Neural cell (in vitro differentiated cells): ENCODE data around the gene ASB10. TPM values are rescaled to one million over a fixed set of nuclear protein-coding genes. Genes with fewer than 3 reads are reported as not detected.

Source experiments
- H2AFZ ChIP-seq: fragments of 200-600, 300-800 bp; sonication (generic), shearing (Covaris generic); 2 replicates; pipeline ENCODE4 v1.6.0; 2014; ENCODE audit warnings: low read depth, mild to moderate bottlenecking, antibody characterized with exemption, low read length, moderate library complexity
- H3F3A ChIP-seq: fragments of 200-600 bp; shearing (Covaris generic); 2 replicates; pipeline ENCODE4 v1.6.1; 2016; ENCODE audit warnings: mild to moderate bottlenecking, moderate library complexity, mixed read lengths, antibody characterized with exemption, low read length; ENCODE audit not compliant: insufficient read depth, poor library complexity, severe bottlenecking
- H3K27ac ChIP-seq: fragments of 200-600, 300-800 bp; sonication (generic), shearing (Covaris generic); 2 replicates; pipeline ENCODE4 v1.5.1; 2014; ENCODE audit warnings: mild to moderate bottlenecking, low read length, moderate library complexity
- H3K27me3 ChIP-seq: fragments of 300-800, 200-600 bp; sonication (generic), shearing (Covaris generic); 2 replicates; pipeline ENCODE4 v1.6.0; 2014; ENCODE audit warnings: mild to moderate bottlenecking, low read depth, low read length, moderate library complexity; ENCODE audit not compliant: insufficient read depth
- H3K36me3 ChIP-seq: fragments of 300-800, 200-600 bp; sonication (generic), shearing (Covaris generic); 2 replicates; pipeline ENCODE4 v1.5.1; 2014; ENCODE audit warnings: mild to moderate bottlenecking, antibody characterized with exemption, low read length, moderate library complexity; ENCODE audit not compliant: insufficient read depth
- H3K4me2 ChIP-seq: fragments of 300-800, 200-600 bp; sonication (generic), shearing (Covaris generic); 2 replicates; pipeline ENCODE4 v1.6.0; 2014; ENCODE audit warnings: mild to moderate bottlenecking, low read length
- H3K4me3 ChIP-seq: fragments of 300-800, 200-600 bp; sonication (generic), shearing (Covaris generic); 2 replicates; pipeline ENCODE4 v1.5.1; 2014; ENCODE audit warnings: mild to moderate bottlenecking, low read length, moderate library complexity
- H3K79me2 ChIP-seq: fragments of 200-600 bp; shearing (Covaris generic); replicated peaks from 2 replicates; pipeline ENCODE4 v1.6.0; 2014; ENCODE audit warnings: mild to moderate bottlenecking, low read length, moderate library complexity; ENCODE audit not compliant: insufficient read depth
- H3K9ac ChIP-seq: fragments of 300-800, 200-600 bp; sonication (generic), shearing (Covaris generic); 2 replicates; pipeline ENCODE4 v1.6.1; 2016; ENCODE audit warnings: mild to moderate bottlenecking, low read length, mixed read lengths
- H3K9me2 ChIP-seq: fragments of 200-600 bp; shearing (Covaris generic); 2 replicates; pipeline ENCODE4 v1.6.1; 2016; ENCODE audit warnings: mild to moderate bottlenecking, low read length, mixed read lengths; ENCODE audit not compliant: insufficient read depth
- H3K9me3 ChIP-seq: fragments of 200-600, 300-800 bp; sonication (generic), shearing (Covaris generic); 2 replicates; pipeline ENCODE4 v1.6.1; 2016; ENCODE audit warnings: mild to moderate bottlenecking, mixed run types, low read length, moderate library complexity, mixed read lengths
- H4K20me1 ChIP-seq: fragments of 200-600 bp; shearing (Covaris generic); 2 replicates; pipeline ENCODE4 v1.6.1; 2016; ENCODE audit warnings: mild to moderate bottlenecking, mixed run types; ENCODE audit not compliant: insufficient read depth
- CTCF ChIP-seq: fragments of 450-650 bp; IDR thresholded peaks from 2 replicates; pipeline ENCODE4 v1.5.1; 2014; ENCODE audit warnings: antibody characterized with exemption, mild to moderate bottlenecking, moderate library complexity; ENCODE audit not compliant: poor library complexity, severe bottlenecking
- EP300 ChIP-seq: fragments of 450-650 bp; conservative IDR thresholded peaks from 2 replicates; pipeline ENCODE4 v1.6.1; 2014; ENCODE audit warnings: antibody characterized with exemption, mild to moderate bottlenecking, moderate library complexity; ENCODE audit not compliant: poor library complexity, severe bottlenecking
- EZH2 ChIP-seq: fragments of 200-600, 300-800 bp; shearing (Covaris generic), sonication (generic); IDR thresholded peaks from 2 replicates; pipeline ENCODE4 v1.6.1; 2014; ENCODE audit warnings: antibody characterized with exemption, low read length, borderline replicate concordance, mild to moderate bottlenecking; ENCODE audit not compliant: insufficient read depth, poor library complexity, severe bottlenecking
- MXI1 ChIP-seq: fragments of 450-650 bp; conservative IDR thresholded peaks from 2 replicates; pipeline ENCODE4 v1.6.1; 2014; ENCODE audit warnings: antibody characterized with exemption, mild to moderate bottlenecking; ENCODE audit not compliant: poor library complexity, severe bottlenecking
- POLR2AphosphoS5 ChIP-seq: IDR thresholded peaks from 2 replicates; pipeline ENCODE4 v1.6.1; 2012
- RAD21 ChIP-seq: fragments of 450-650 bp; conservative IDR thresholded peaks from 2 replicates; pipeline ENCODE4 v1.6.1; 2014; ENCODE audit warnings: antibody characterized with exemption, mild to moderate bottlenecking, moderate library complexity
- REST ChIP-seq: IDR thresholded peaks from 2 replicates; pipeline ENCODE4 v1.6.1; 2012; ENCODE audit warnings: borderline replicate concordance
- SMC3 ChIP-seq: fragments of 450-650 bp; conservative IDR thresholded peaks from 2 replicates; pipeline ENCODE4 v1.6.1; 2014; ENCODE audit warnings: antibody characterized with exemption, mild to moderate bottlenecking, moderate library complexity; ENCODE audit not compliant: poor library complexity
- TAF1 ChIP-seq: IDR thresholded peaks from 2 replicates; pipeline ENCODE4 v1.6.1; 2012; ENCODE audit warnings: low read depth
- polyA plus RNA-seq: library from polyadenylated mRNA; depleted of rRNA; stranded (reverse); fragments of >200 nt; gene quantifications from 2 replicates; pipeline ENCODE4 v1.2.3, GENCODE V29; 2014

Gene ASB10
- polyA plus RNA-seq, 1 donor from 2014 or later, result not detected

DNA sequence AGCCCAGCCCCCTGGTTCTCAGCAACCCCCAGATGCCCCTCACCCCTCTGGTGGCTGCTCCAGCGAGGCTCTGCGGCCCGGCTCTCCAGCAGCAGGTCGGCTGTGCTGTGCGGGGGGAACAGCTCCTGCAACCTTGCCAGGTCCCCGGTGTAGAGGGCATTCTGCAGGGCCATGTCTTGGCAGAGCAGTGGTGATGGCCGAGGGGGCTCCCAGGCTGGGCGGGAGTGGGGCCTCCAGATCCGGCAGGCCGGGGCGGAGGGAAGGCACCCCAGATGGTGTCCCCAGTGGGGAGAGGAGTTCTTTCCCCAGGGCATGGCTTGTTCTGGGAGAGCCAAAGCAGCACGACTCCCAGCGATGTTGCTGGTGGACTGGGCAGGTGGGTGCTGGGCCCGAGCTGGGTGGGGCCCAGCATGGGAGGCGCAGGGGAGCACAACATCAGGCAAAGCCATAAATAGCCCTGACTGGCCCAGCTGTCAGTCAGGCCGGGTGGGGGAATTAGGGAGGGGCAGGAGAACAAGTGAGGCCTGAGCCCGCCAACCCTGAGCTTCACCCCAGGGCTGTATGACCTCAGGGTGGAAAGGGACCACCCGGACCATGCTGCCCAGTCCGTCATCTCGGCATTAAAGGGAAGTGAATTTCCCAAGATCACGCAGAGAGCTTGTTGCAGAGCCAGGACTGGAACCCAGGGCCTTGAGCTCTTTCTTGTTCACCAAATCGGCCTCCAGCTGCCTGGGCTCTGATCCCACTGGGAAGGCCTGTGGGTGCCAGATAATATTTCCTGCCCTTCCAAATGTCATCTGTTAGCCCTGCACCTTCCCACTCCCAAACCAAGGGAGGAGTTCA lies 580 bp upstream of the ASB10 start:
- TF ChIP-seq EZH2, result no peak
- no peak for TF ChIP-seq SMC3
- TF ChIP-seq RAD21, result no peak
- no peak for TF ChIP-seq MXI1
- TF ChIP-seq POLR2AphosphoS5, result no peak
- no peak for TF ChIP-seq CTCF
- no peak for TF ChIP-seq EP300
- no peak for TF ChIP-seq TAF1
- TF ChIP-seq REST, result no peak
- Histone ChIP-seq H3K36me3 (no peaks in the 10 kb centered on the region), H3K27ac (no peak overlapping the region), H3K79me2 (no peaks in the 10 kb centered on the region), H2AFZ (no peak overlapping the region), H3K9me2 (no peaks in the 10 kb centered on the region), H3K4me2 (no peak overlapping the region), H3K9me3 (no peaks in the 10 kb centered on the region), H4K20me1 (no peaks in the 10 kb centered on the region), H3F3A (no peaks in the 10 kb centered on the region), H3K9ac (no peak overlapping the region), H3K4me3 (no peak overlapping the region), H3K27me3 (no peaks in the 10 kb centered on the region)

GRCh38 chr7:151185762-151186639 lies 1.0 kb downstream of the ASB10 start:
- Histone ChIP-seq H3K9me3 (no peaks in the 10 kb centered on the region), H2AFZ (no peak overlapping the region), H3K9ac (no peak overlapping the region), H3F3A (no peaks in the 10 kb centered on the region), H3K27me3 (no peaks in the 10 kb centered on the region), H3K79me2 (no peaks in the 10 kb centered on the region), H3K4me2 (no peak overlapping the region), H4K20me1 (no peaks in the 10 kb centered on the region), H3K36me3 (no peaks in the 10 kb centered on the region), H3K9me2 (no peaks in the 10 kb centered on the region), H3K4me3 (no peak overlapping the region), H3K27ac (no peak overlapping the region)
- TF ChIP-seq CTCF (no peak), POLR2AphosphoS5 (no peak), RAD21 (no peak), SMC3 (no peak), REST (no peak)
